OCI-LY1 (cell line): ENCODE results near the gene IGFBP2.

Experiments used
- H2AFZ ChIP-seq: fragments of 200-600 bp; sonication (generic), shearing (Covaris generic); 2 replicates; pipeline ENCODE4 v1.6.0; 2014; ENCODE audit warnings: antibody characterized with exemption, mild to moderate bottlenecking, low read length
- H3F3A ChIP-seq: fragments of 200-600 bp; sonication (generic), shearing (Covaris generic); 2 replicates; pipeline ENCODE4 v1.6.0; 2014; ENCODE audit warnings: mild to moderate bottlenecking, antibody characterized with exemption, low read length, moderate library complexity; ENCODE audit not compliant: insufficient read depth
- H3K27ac ChIP-seq: fragments of 200-600 bp; sonication (generic); 2 replicates; pipeline ENCODE4 v1.5.1; 2014; ENCODE audit warnings: low read length, mixed run types, mild to moderate bottlenecking, low read depth; ENCODE audit not compliant: poor library complexity, severe bottlenecking
- H3K27me3 ChIP-seq: fragments of 200-600 bp; sonication (generic); 2 replicates; pipeline ENCODE4 v1.6.0; 2014; ENCODE audit warnings: antibody characterized with exemption, mild to moderate bottlenecking, low read length, moderate library complexity; ENCODE audit not compliant: insufficient read depth
- H3K36me3 ChIP-seq: fragments of 200-600 bp; sonication (generic); 2 replicates; pipeline ENCODE4 v1.6.1; 2014; ENCODE audit warnings: mild to moderate bottlenecking, antibody characterized with exemption, low read length, moderate library complexity, mixed read lengths; ENCODE audit not compliant: insufficient read depth
- H3K4me1 ChIP-seq: fragments of 200-600 bp; sonication (generic); 2 replicates; pipeline ENCODE4 v1.5.1; 2014; ENCODE audit warnings: mild to moderate bottlenecking, low read length, moderate library complexity; ENCODE audit not compliant: insufficient read depth, severe bottlenecking
- H3K4me2 ChIP-seq: fragments of 200-600 bp; sonication (generic), shearing (Covaris generic); 2 replicates; pipeline ENCODE4 v1.6.1; 2014; ENCODE audit warnings: low read length
- H3K4me3 ChIP-seq: fragments of 200-600 bp; sonication (generic); 2 replicates; pipeline ENCODE4 v1.5.1; 2014; ENCODE audit warnings: low read length, low read depth, mild to moderate bottlenecking, mixed read lengths; ENCODE audit not compliant: poor library complexity, severe bottlenecking
- H3K79me2 ChIP-seq: fragments of 200-600 bp; shearing (Covaris generic); 2 replicates; pipeline ENCODE4 v1.6.1; 2016; ENCODE audit warnings: mixed run types, low read length, mixed read lengths; ENCODE audit not compliant: insufficient read depth
- H3K9ac ChIP-seq: fragments of 200-600 bp; sonication (generic), shearing (Covaris generic); 2 replicates; pipeline ENCODE4 v1.6.1; 2014; ENCODE audit warnings: mild to moderate bottlenecking, low read length, mixed read lengths
- H3K9me2 ChIP-seq: fragments of 200-600 bp; sonication (generic), shearing (Covaris generic); 2 replicates; pipeline ENCODE4 v1.6.1; 2014; ENCODE audit warnings: low read depth, mild to moderate bottlenecking, low read length, mixed read lengths
- H3K9me3 ChIP-seq: fragments of 200-600 bp; shearing (Covaris generic); 2 replicates; pipeline ENCODE4 v1.6.1; 2014; ENCODE audit warnings: low read length, mixed read lengths
- H4K20me1 ChIP-seq: fragments of 200-600 bp; sonication (generic), shearing (Covaris generic); 2 replicates; pipeline ENCODE4 v1.6.0; 2016; ENCODE audit warnings: mild to moderate bottlenecking, low read length; ENCODE audit not compliant: insufficient read depth
- EZH2 ChIP-seq: fragments of 200-600 bp; sonication (generic), shearing (Covaris generic); IDR thresholded peaks from 2 replicates; pipeline ENCODE4 v1.8.0; 2017; ENCODE audit warnings: borderline replicate concordance, mixed run types, mild to moderate bottlenecking, antibody characterized with exemption, low read length, moderate library complexity, mixed read lengths
- TF ChIP-seq, protein P1 (sequence below): fragments of 200-600 bp; sonication (generic), shearing (Covaris generic); IDR thresholded peaks from 2 replicates; pipeline ENCODE4 v1.5.1; 2017; ENCODE audit warnings: mild to moderate bottlenecking, antibody characterized with exemption, low read length, moderate library complexity, mixed read lengths

Gene IGFBP2

DNA sequence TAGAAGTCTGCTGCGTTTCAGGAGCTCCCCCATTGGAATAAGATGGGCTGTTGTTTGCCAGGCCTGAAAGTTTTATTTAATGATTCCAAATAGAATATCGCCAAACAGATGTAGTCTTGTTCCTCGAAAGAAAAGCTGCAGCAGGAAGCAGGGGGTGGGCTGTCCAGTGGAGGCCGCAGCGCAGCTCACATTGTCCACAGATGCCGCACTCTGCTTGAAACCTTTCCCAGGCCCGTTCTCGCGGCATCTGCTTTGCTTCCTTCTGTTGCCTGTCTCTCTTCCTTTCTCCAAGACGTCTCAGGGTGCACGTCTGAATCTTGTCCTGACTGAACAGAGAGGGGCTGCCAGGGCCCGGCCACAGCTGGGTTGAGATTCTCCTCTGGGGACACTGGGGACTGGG lies 12.4 kb upstream of the IGFBP2 start:
- Histone ChIP-seq H3K79me2 (no peaks in the 10 kb centered on the region), H3K27ac (no peak overlapping the region), H3K9ac (no peak overlapping the region), H3K27me3 (no peaks in the 10 kb centered on the region), H3K36me3 (no peaks in the 10 kb centered on the region), H3K4me1 (peaks cover 3% of the 10 kb centered on the region), H3K4me3 (no peak overlapping the region), H3K9me2 (no peaks in the 10 kb centered on the region), H3F3A (no peaks in the 10 kb centered on the region), H3K9me3 (no peaks in the 10 kb centered on the region), H3K4me2 (no peak overlapping the region), H2AFZ (no peak overlapping the region), H4K20me1 (no peaks in the 10 kb centered on the region)
- no peak for TF ChIP-seq EZH2
- TF ChIP-seq, protein P1, sequence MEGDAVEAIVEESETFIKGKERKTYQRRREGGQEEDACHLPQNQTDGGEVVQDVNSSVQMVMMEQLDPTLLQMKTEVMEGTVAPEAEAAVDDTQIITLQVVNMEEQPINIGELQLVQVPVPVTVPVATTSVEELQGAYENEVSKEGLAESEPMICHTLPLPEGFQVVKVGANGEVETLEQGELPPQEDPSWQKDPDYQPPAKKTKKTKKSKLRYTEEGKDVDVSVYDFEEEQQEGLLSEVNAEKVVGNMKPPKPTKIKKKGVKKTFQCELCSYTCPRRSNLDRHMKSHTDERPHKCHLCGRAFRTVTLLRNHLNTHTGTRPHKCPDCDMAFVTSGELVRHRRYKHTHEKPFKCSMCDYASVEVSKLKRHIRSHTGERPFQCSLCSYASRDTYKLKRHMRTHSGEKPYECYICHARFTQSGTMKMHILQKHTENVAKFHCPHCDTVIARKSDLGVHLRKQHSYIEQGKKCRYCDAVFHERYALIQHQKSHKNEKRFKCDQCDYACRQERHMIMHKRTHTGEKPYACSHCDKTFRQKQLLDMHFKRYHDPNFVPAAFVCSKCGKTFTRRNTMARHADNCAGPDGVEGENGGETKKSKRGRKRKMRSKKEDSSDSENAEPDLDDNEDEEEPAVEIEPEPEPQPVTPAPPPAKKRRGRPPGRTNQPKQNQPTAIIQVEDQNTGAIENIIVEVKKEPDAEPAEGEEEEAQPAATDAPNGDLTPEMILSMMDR = no peak

DNA sequence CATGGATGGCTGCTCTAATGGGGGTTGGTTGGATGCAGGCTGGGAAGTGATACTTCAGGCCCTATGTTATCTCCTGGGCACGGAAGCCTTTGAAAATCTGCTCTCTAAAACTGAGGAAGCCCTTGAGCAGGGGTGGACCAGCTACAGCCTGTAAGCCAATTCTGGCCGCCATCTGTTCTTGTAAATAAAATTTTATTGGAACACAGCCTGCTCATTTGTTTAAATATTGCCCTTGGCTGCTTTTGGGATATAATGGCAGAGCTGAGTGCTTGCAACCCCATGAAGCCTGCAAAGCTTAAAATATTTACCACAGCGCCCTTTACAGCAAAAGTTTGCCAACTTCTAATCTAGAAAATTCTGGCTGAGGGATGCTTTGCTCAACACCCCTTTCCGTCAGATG lies 11.9 kb upstream of the IGFBP2 start:
- H2AFZ ChIP-seq = no peak overlapping the region
- H3K4me3 ChIP-seq = no peak overlapping the region
- H4K20me1 ChIP-seq = no peaks in the 10 kb centered on the region
- no peak overlapping the region for H3K27ac ChIP-seq
- no peaks in the 10 kb centered on the region for H3K9me3 ChIP-seq
- peaks cover 3% of the 10 kb centered on the region for H3K4me1 ChIP-seq
- no peak overlapping the region for H3K9ac ChIP-seq
- H3K27me3 ChIP-seq = no peaks in the 10 kb centered on the region
- H3K36me3 ChIP-seq = no peaks in the 10 kb centered on the region
- no peaks in the 10 kb centered on the region for H3F3A ChIP-seq
- H3K9me2 ChIP-seq = no peaks in the 10 kb centered on the region
- no peaks in the 10 kb centered on the region for H3K79me2 ChIP-seq
- TF ChIP-seq, protein P1 = no peak
- TF ChIP-seq EZH2 = no peak
- no peak overlapping the region for H3K4me2 ChIP-seq

- no peak overlapping the region; the same call in 1 of the 2 replicates for H3K4me2 ChIP-seq
- TF ChIP-seq, protein P1 = no peak
- TF ChIP-seq EZH2 = no peak
- H3K79me2 ChIP-seq = no peaks in the 10 kb centered on the region
- no peaks in the 10 kb centered on the region for H4K20me1 ChIP-seq
- H3K36me3 ChIP-seq = no peaks in the 10 kb centered on the region
- peaks cover 3% of the 10 kb centered on the region for H3K4me1 ChIP-seq
- no peaks in the 10 kb centered on the region for H3K9me2 ChIP-seq
- no peaks in the 10 kb centered on the region for H3K9me3 ChIP-seq
- no peak overlapping the region for H3K4me3 ChIP-seq
- no peak overlapping the region for H2AFZ ChIP-seq
- H3K27me3 ChIP-seq = no peaks in the 10 kb centered on the region
- H3F3A ChIP-seq = no peaks in the 10 kb centered on the region
- no peak overlapping the region for H3K27ac ChIP-seq
- H3K9ac ChIP-seq = no peak overlapping the region
Measured at GRCh38 chr2:216622526-216622925, 10.7 kb upstream of the IGFBP2 start.
